ENCODE results near the gene STK38L.

The STK38L gene

GRCh38 chr12:27207615-27208413, 36.3 kb upstream of the STK38L start:
- DNase-seq (ENCODE audit: low read depth, low spot score): no peak
- no peak overlapping the region for H3K4me3 ChIP-seq (ENCODE audit: low read depth, low read length)
- no peak for TF ChIP-seq CTCF (IDR thresholded peaks at IDR 0.05; ENCODE audit: low read depth, low read length)
- in situ Hi-C loops (cut with HindIII; ENCODE audit: low sequenced_read_pairs): no loop called here

GRCh38 chr12:27208414-27208750, 35.7 kb upstream of the STK38L start:
- TF ChIP-seq CTCF (IDR thresholded peaks at IDR 0.05; ENCODE audit: low read depth, low read length): no peak
- no peak for DNase-seq (ENCODE audit: low read depth, low spot score)
- no peak overlapping the region for H3K4me3 ChIP-seq (ENCODE audit: low read depth, low read length)
- in situ Hi-C loops (cut with HindIII; ENCODE audit: low sequenced_read_pairs): no loop called here

- DNase-seq (ENCODE audit: low read depth, low spot score): no peak
- in situ Hi-C loops (cut with HindIII; ENCODE audit: low sequenced_read_pairs): no loop called here
- no peak overlapping the region for H3K4me3 ChIP-seq (ENCODE audit: low read depth, low read length)
- TF ChIP-seq CTCF (IDR thresholded peaks at IDR 0.05; ENCODE audit: low read depth, low read length): no peak
These were observed 34.7 kb upstream of the STK38L start for GRCh38 chr12:27209257-27209910.

DNA sequence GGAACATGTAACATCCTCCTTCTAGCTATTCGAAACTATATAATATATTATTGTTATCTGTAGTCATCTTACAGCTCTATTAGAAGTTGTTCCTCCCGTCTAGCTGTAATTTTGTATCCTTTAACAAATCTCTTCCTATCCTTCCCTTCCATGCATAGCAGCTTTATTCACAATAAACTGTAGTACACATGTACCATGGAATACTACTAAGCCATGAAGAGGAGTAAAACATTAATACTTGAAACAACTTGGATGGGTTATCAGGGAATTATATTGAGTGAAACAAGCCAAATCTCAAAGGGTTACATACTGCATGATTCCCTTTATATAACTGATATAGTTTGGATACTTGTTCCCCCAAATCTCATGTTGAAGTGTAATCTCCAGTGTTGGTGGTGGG, 33.9 kb upstream of the STK38L start:
- in situ Hi-C loops (cut with HindIII; ENCODE audit: low sequenced_read_pairs): no loop called here
- TF ChIP-seq CTCF (IDR thresholded peaks at IDR 0.05; ENCODE audit: low read depth, low read length): no peak
- no peak overlapping the region for H3K4me3 ChIP-seq (ENCODE audit: low read depth, low read length)
- DNase-seq (ENCODE audit: low read depth, low spot score): no peak

GRCh38 chr12:27212861-27213260, 31.2 kb upstream of the STK38L start:
- in situ Hi-C loops (cut with HindIII; ENCODE audit: low sequenced_read_pairs): no loop called here
- no peak for DNase-seq (ENCODE audit: low read depth, low spot score)
- H3K4me3 ChIP-seq (ENCODE audit: low read depth, low read length): no peak overlapping the region
- no peak for TF ChIP-seq CTCF (IDR thresholded peaks at IDR 0.05; ENCODE audit: low read depth, low read length)

- H3K4me3 ChIP-seq (ENCODE audit: low read depth, low read length): no peak overlapping the region
- in situ Hi-C loops (cut with HindIII; ENCODE audit: low sequenced_read_pairs): no loop called here
- no peak for DNase-seq (ENCODE audit: low read depth, low spot score)
- no peak for TF ChIP-seq CTCF (IDR thresholded peaks at IDR 0.05; ENCODE audit: low read depth, low read length)
These were observed 30.8 kb upstream of the STK38L start for GRCh38 chr12:27213304-27213703.
